A673 (cell line): ENCODE measurements around the gene TCF12.

Experiments
- CTCF ChIP-seq: fragments of 300-800, 200-600 bp; sonication (generic); conservative IDR thresholded peaks from 2 replicates; pipeline ENCODE4 v1.5.1; 2017; ENCODE audit warnings: low read depth, mild to moderate bottlenecking, antibody characterized with exemption, low read length, moderate library complexity, mixed read lengths
- EZH2 ChIP-seq: fragments of 200-600 bp; sonication (generic); IDR thresholded peaks from 2 replicates; pipeline ENCODE4 v1.6.1; 2017; ENCODE audit warnings: borderline replicate concordance, low read depth, mild to moderate bottlenecking, mixed read lengths, antibody characterized with exemption, low read length; ENCODE audit not compliant: poor library complexity, severe bottlenecking

- TF ChIP-seq CTCF (no peak), EZH2 (no peak)
These were observed 371.7 kb downstream of the TCF12 start for GRCh38 chr15:57290187-57290586.
